Progenitor cell of endocrine pancreas (in vitro differentiated cells): ENCODE results near the gene ADAMTSL5. TPM values are rescaled to one million over a fixed set of nuclear protein-coding genes. Genes with fewer than 3 reads are reported as not detected.
A peak's percentile ranks its signal among the peaks of the same experiment; 100 is the strongest.

Experiments used
- DNase-seq: peaks from one replicate; pipeline ENCODE4 v3.0.0; 2021; ENCODE audit warnings: low spot score; ENCODE audit not compliant: unreplicated experiment
- H3K27ac Mint-ChIP-seq: 2 replicates; pipeline ENCODE4 v1.8.0; 2021; ENCODE audit warnings: mild to moderate bottlenecking, moderate library complexity, mixed read lengths
- H3K27me3 Mint-ChIP-seq: 2 replicates; pipeline ENCODE4 v1.8.0; 2021; ENCODE audit warnings: mixed read lengths
- H3K36me3 Mint-ChIP-seq: 2 replicates; pipeline ENCODE4 v1.8.0; 2022; ENCODE audit warnings: mixed read lengths; ENCODE audit not compliant: insufficient read depth
- H3K4me1 Mint-ChIP-seq: 2 replicates; pipeline ENCODE4 v1.8.0; 2021; ENCODE audit warnings: low read depth, mixed read lengths
- H3K4me3 Mint-ChIP-seq: 2 replicates; pipeline ENCODE4 v1.8.0; 2021; ENCODE audit warnings: low read depth, mild to moderate bottlenecking, moderate library complexity, mixed read lengths
- H3K9me3 Mint-ChIP-seq: 2 replicates; pipeline ENCODE4 v1.8.0; 2021; ENCODE audit warnings: low read depth, mixed read lengths
- total RNA-seq: library from RNA; stranded (reverse); gene quantifications from 2 replicates; pipeline ENCODE4 v1.2.1, GENCODE V29; 2021
- TF ChIP-seq, protein P1 (sequence below): fragments of 200-600 bp; sonication (generic); IDR thresholded peaks from one replicate; pipeline ENCODE4 v1.5.0; 2021; ENCODE audit warnings: antibody characterized with exemption, mild to moderate bottlenecking; ENCODE audit not compliant: unreplicated experiment

The ADAMTSL5 gene
- total RNA-seq, 1 donor from 2014 or later: 2.3 TPM

DNA sequence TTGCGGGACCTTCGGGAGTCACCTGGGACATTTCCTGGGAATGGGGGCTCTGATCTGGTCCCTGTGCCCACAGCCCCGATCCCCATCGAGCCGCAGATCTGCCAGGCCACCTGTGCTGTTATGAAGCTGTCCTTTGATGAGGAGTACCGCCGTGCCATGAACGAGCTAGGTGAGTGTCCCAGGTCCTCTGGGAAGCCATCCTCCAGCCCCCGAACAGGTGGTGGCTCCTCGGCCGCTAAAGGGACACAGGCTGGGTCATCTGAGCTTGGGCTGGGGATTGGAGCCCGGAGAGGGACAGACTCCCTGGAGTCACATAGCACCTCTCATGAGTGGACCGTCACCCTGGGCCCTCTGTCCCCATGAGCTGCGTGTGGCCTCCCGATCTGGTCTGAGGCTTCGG is 54.9 kb downstream of the ADAMTSL5 start:
- peaks cover 36% of the 10 kb centered on the region for H3K27me3 Mint-ChIP-seq
- no peaks in the 10 kb centered on the region for H3K4me1 Mint-ChIP-seq
- TF ChIP-seq, protein P1, sequence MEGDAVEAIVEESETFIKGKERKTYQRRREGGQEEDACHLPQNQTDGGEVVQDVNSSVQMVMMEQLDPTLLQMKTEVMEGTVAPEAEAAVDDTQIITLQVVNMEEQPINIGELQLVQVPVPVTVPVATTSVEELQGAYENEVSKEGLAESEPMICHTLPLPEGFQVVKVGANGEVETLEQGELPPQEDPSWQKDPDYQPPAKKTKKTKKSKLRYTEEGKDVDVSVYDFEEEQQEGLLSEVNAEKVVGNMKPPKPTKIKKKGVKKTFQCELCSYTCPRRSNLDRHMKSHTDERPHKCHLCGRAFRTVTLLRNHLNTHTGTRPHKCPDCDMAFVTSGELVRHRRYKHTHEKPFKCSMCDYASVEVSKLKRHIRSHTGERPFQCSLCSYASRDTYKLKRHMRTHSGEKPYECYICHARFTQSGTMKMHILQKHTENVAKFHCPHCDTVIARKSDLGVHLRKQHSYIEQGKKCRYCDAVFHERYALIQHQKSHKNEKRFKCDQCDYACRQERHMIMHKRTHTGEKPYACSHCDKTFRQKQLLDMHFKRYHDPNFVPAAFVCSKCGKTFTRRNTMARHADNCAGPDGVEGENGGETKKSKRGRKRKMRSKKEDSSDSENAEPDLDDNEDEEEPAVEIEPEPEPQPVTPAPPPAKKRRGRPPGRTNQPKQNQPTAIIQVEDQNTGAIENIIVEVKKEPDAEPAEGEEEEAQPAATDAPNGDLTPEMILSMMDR: no peak
- H3K4me3 Mint-ChIP-seq: no peak overlapping the region
- no peaks in the 10 kb centered on the region for H3K9me3 Mint-ChIP-seq
- no peak for DNase-seq
- H3K27ac Mint-ChIP-seq: no peak overlapping the region
- peaks cover 2% of the 10 kb centered on the region for H3K36me3 Mint-ChIP-seq

DNA sequence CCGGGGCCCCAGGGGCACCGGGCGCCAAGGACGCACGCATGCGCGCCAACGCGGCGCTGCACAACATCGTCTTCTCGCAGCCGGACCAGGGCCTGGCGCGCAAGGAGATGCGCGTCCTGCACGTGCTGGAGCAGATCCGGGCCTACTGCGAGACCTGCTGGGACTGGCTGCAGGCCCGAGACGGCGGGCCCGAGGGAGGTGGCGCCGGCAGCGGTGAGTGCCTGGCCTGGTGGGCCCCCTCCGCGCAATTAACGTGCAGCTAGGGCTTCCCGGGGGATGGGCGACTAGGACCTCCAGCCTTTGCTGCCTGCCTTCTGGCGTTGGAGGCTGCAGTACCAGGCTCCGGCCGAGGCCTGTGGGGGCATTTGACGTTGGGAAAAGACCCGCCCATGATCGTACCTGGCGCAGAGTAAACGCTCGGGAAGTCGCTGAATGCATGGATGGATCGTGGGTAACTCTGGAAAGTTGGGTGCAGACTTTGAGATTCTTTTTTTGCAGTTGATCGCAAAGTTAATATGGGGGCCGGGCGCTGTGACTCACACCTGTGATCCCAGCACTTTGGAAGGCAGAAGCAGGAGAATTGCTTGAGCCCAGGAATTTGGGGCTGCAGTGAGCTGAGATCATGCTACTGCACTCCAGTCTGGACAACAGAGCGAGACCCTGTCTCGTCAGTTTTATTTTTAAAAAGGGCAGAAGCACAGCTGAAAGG is 55.6 kb downstream of the ADAMTSL5 start:
- DNase-seq: no peak
- H3K27me3 Mint-ChIP-seq: peaks cover 37% of the 10 kb centered on the region
- H3K9me3 Mint-ChIP-seq: no peaks in the 10 kb centered on the region
- peaks cover 2% of the 10 kb centered on the region for H3K36me3 Mint-ChIP-seq
- no peak overlapping the region for H3K4me3 Mint-ChIP-seq
- TF ChIP-seq, protein P1: peak; percentile 30
- no peak overlapping the region for H3K27ac Mint-ChIP-seq
- no peaks in the 10 kb centered on the region for H3K4me1 Mint-ChIP-seq

DNA sequence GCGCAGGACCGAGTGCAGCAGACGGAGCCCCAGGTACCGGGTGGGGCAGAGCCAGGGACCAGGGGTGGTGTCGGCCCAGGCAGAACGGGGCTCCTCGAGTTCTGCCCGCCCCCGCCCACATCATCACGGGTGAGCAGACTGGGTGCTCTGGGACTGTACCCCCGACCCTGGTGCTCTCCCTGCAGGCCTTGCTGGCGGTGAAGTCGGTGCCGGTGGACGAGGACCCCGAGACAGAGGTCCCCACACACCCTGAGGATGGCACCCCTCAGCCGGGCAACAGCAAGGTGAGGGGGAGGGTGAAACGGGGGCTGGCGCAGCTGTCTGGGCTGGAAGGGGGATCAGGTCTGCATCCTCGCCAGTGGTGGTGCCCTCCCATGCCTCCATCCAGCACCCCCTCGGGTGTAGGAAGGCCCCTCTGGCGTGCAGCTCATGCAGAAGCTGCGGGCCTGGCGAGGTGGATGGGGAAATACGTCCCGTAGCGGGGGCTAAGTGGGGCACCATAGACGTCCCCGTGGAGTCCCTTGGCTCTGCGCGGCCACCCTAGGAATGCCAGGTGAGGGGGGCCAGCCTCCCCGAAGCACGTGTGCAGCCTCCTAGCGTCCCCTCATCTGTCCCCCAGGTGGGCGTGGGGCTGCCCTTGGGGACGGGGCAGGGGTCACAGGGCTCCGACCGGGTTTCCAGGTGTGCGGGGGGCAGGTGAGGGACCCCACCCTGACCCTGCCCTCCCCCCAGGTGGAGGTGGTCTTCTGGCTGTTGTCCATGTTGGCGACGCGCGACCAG is 56.5 kb downstream of the ADAMTSL5 start:
- TF ChIP-seq, protein P1: no peak
- Mint-ChIP-seq H3K4me1 (no peaks in the 10 kb centered on the region), H3K9me3 (no peaks in the 10 kb centered on the region), H3K27me3 (peaks cover 37% of the 10 kb centered on the region), H3K36me3 (peaks cover 2% of the 10 kb centered on the region), H3K4me3 (no peak overlapping the region), H3K27ac (no peak overlapping the region)
- DNase-seq: no peak

DNA sequence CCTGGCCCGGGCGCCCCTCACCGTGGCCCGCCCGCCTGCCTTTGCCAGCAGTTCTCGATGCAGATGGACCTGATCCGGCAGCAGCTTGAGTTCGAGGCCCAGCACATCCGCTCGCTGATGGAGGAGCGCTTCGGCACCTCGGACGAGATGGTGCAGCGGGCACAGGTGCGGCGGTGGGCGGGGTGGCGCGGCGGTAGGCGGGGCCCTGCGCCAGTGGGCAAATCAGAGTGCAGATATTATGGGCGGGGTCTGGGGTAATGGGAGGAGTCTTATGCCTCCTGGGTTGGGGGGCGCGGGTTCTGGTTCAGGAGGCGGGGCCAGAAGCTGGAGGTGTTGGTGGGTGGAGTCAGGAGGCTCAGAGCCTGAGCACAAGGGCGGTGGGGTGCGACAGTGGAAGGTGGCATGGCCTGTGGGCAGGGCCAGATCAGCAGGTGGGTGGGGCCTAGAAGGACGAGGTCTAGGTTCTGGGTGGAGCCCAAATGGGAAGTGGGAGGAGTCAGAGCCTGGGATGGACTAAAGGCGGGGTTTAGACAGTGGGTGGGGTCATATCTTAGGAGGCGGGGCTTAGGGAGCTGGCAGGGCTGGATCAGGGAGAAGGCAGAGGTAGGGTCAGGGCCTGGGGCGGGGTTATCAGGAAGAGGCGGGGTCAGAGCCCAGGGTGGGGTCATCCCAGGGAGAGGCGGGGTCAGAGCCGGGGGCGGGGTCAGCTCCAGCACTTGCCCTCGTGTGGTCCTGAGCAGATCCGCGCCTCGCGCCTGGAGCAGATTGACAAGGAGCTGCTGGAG is 57.3 kb downstream of the ADAMTSL5 start:
- Mint-ChIP-seq H3K4me3 (no peak overlapping the region), H3K9me3 (no peaks in the 10 kb centered on the region), H3K4me1 (no peaks in the 10 kb centered on the region), H3K27me3 (peaks cover 45% of the 10 kb centered on the region), H3K36me3 (peaks cover 2% of the 10 kb centered on the region), H3K27ac (no peak overlapping the region)
- TF ChIP-seq, protein P1: no peak
- no peak for DNase-seq

Other genes with a start within 250 kb of the ADAMTSL5 start
- gene CIRBP, start 243.7 kb downstream of the ADAMTSL5 start, total RNA-seq: 462 and 465 TPM in 2 replicates
- gene FAM174C, start 237.5 kb downstream of the ADAMTSL5 start, total RNA-seq: 30.0 and 31.8 TPM in 2 replicates
- 23.8 and 26.5 TPM in 2 replicates for gene EFNA2, start 227.1 kb downstream of the ADAMTSL5 start, total RNA-seq
- gene NDUFS7, start 129.1 kb downstream of the ADAMTSL5 start, total RNA-seq: 56.8 and 62.4 TPM in 2 replicates
- gene GAMT, start 111.5 kb downstream of the ADAMTSL5 start, total RNA-seq: 47.0 and 48.5 TPM in 2 replicates
- 131 and 136 TPM in 2 replicates for gene DAZAP1, start 105.4 kb downstream of the ADAMTSL5 start, total RNA-seq
- 917 and 938 TPM in 2 replicates for gene RPS15, start 74.6 kb downstream of the ADAMTSL5 start, total RNA-seq
- gene APC2, start 62.9 kb downstream of the ADAMTSL5 start, total RNA-seq: 5.2 and 5.8 TPM in 2 replicates
- gene C19orf25, start 33.8 kb downstream of the ADAMTSL5 start, total RNA-seq: 31.3 and 36.0 TPM in 2 replicates
- 32.9 and 37.7 TPM in 2 replicates for gene PCSK4, start 22.7 kb downstream of the ADAMTSL5 start, total RNA-seq
- 16.0 and 16.6 TPM in 2 replicates for gene REEP6, start 21.8 kb downstream of the ADAMTSL5 start, total RNA-seq
- gene PLK5, start 11.1 kb upstream of the ADAMTSL5 start, total RNA-seq: 0.26 and 0.38 TPM in 2 replicates
- 119 and 124 TPM in 2 replicates for gene MEX3D, start 55.3 kb upstream of the ADAMTSL5 start, total RNA-seq
- gene MBD3, start 79.8 kb upstream of the ADAMTSL5 start, total RNA-seq: 131 and 133 TPM in 2 replicates
- gene UQCR11, start 92.4 kb upstream of the ADAMTSL5 start, total RNA-seq: 156 and 171 TPM in 2 replicates
- gene TCF3, start 139.6 kb upstream of the ADAMTSL5 start, total RNA-seq: 318 and 334 TPM in 2 replicates
- gene ONECUT3, start 240.5 kb upstream of the ADAMTSL5 start, total RNA-seq: 41.9 and 42.9 TPM in 2 replicates